ENCODE data around the gene CAPSL. TPM values are rescaled to one million over a fixed set of nuclear protein-coding genes. Genes with fewer than 3 reads are reported as not detected.
A peak's percentile ranks its signal among the peaks of the same experiment; 100 is the strongest.

The CAPSL gene
- total RNA-seq, 1 experiment from 2014 or later: not detected

DNA sequence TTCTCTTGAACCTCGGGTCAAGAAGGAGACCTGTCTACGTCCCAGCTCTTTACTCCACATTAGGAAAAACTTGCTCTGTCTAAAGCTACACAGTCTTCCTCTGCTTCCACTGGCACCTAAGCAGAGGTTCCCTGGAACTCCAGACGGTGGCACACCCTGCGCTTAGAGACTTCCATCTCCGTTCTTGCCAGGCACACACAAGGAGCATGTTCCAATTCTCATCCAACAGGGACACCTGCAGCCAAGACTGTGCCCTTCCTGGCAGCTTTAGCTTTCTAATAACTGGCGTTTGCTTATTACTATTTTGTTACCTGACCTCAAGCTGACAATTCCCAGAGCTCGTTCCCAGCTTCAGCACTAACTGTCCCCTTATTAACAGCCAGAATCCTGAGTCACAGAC, 16.0 kb downstream of the CAPSL start:
- H3K9me3 ChIP-seq (ENCODE audit: low read depth, low read length, poor library complexity, severe bottlenecking): no peaks in the 10 kb centered on the region
- intact Hi-C loops (cut with micrococcal nuclease; ENCODE audit: unreplicated experiment): loop anchor here (10.0 kb wide), 1 partner anchor 718 kb away; no protein-coding TSS in a partner anchor
- ChIA-PET POLR2A (ENCODE audit: low non-redundant PET) (no interaction called here), CTCF (no interaction called here)
- H3K4me3 ChIP-seq (ENCODE audit: low read depth, low read length, poor library complexity, severe bottlenecking): no peak overlapping the region
- DNase-seq (ENCODE audit: low spot score): peak; percentile 21
- H3K27me3 ChIP-seq (replicated peaks; ENCODE audit: insufficient read depth, low read depth, low read length, poor library complexity): no peaks in the 10 kb centered on the region
- H3K27ac ChIP-seq (ENCODE audit: low read depth, low read length, poor library complexity, severe bottlenecking): no peak overlapping the region
- no peak for TF ChIP-seq EZH2 (IDR thresholded peaks at IDR 0.05; ENCODE audit: borderline replicate concordance, low read depth, low read length, poor library complexity, severe bottlenecking)
- TF ChIP-seq, protein P1, sequence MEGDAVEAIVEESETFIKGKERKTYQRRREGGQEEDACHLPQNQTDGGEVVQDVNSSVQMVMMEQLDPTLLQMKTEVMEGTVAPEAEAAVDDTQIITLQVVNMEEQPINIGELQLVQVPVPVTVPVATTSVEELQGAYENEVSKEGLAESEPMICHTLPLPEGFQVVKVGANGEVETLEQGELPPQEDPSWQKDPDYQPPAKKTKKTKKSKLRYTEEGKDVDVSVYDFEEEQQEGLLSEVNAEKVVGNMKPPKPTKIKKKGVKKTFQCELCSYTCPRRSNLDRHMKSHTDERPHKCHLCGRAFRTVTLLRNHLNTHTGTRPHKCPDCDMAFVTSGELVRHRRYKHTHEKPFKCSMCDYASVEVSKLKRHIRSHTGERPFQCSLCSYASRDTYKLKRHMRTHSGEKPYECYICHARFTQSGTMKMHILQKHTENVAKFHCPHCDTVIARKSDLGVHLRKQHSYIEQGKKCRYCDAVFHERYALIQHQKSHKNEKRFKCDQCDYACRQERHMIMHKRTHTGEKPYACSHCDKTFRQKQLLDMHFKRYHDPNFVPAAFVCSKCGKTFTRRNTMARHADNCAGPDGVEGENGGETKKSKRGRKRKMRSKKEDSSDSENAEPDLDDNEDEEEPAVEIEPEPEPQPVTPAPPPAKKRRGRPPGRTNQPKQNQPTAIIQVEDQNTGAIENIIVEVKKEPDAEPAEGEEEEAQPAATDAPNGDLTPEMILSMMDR (conservative IDR thresholded peaks at IDR 0.05; ENCODE audit: low read depth, low read length): no peak
- peaks cover 4% of the 10 kb centered on the region for H3K4me1 ChIP-seq (ENCODE audit: insufficient read depth, low read length, poor library complexity, severe bottlenecking)
- H3K36me3 ChIP-seq (ENCODE audit: insufficient read depth, low read length, poor library complexity, severe bottlenecking): no peaks in the 10 kb centered on the region
- BruUV-seq (replicated peaks): no TSS peak

DNA sequence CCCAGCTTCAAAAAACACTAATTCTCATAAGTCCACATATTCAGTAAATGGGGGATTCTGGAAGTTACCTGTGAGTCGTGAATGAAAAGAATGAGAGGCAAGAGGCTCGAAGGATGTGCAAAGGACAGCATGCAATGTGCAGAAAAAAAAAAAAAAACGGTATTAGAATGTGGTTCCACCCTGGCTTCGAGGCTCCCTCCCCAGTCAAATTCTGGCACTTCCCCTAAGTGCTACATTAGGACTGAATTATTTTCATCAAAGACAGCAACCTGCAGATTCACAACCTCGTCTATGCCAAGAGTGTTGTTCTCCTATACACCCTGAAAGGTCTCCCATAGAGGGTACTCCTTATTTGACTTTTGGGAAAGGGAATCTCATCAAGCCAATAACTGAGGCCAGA, 16.5 kb downstream of the CAPSL start:
- Histone ChIP-seq H3K36me3 (ENCODE audit: insufficient read depth, low read length, poor library complexity, severe bottlenecking) (no peaks in the 10 kb centered on the region), H3K27ac (ENCODE audit: low read depth, low read length, poor library complexity, severe bottlenecking) (no peak overlapping the region), H3K4me1 (ENCODE audit: insufficient read depth, low read length, poor library complexity, severe bottlenecking) (peaks cover 4% of the 10 kb centered on the region), H3K27me3 (replicated peaks; ENCODE audit: insufficient read depth, low read depth, low read length, poor library complexity) (no peaks in the 10 kb centered on the region), H3K9me3 (ENCODE audit: low read depth, low read length, poor library complexity, severe bottlenecking) (no peaks in the 10 kb centered on the region), H3K4me3 (ENCODE audit: low read depth, low read length, poor library complexity, severe bottlenecking) (no peak overlapping the region)
- DNase-seq (ENCODE audit: low spot score): no peak
- ChIA-PET CTCF (no interaction called here), POLR2A (ENCODE audit: low non-redundant PET) (no interaction called here)
- intact Hi-C loops (cut with micrococcal nuclease; ENCODE audit: unreplicated experiment): loop anchor here (10.0 kb wide), 1 partner anchor 717 kb away; no protein-coding TSS in a partner anchor
- TF ChIP-seq, protein P1 (conservative IDR thresholded peaks at IDR 0.05; ENCODE audit: low read depth, low read length): no peak
- TF ChIP-seq EZH2 (IDR thresholded peaks at IDR 0.05; ENCODE audit: borderline replicate concordance, low read depth, low read length, poor library complexity, severe bottlenecking): no peak
- BruUV-seq (replicated peaks): no TSS peak

DNA sequence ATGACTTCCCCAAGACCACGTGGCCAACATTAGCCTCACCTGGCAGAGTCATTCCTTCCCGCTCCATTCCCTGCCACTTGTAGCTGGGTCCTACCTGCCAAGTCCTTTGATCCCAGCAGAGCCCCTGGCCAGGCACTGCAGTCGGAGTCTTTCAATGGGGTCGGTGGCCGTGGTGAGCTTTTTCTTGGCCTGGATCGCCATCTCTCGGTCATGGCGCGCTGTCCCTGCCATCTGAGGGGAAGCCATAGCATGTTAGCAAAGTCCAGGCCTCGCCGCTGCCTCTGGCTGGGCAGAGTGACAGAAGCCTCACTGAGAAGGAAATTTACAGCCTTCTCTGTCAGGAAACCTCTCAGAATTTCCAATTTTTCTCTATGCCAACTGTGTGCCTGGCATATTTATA, 17.5 kb downstream of the CAPSL start:
- H3K27me3 ChIP-seq (replicated peaks; ENCODE audit: insufficient read depth, low read depth, low read length, poor library complexity): no peaks in the 10 kb centered on the region
- no peak overlapping the region for H3K4me3 ChIP-seq (ENCODE audit: low read depth, low read length, poor library complexity, severe bottlenecking)
- ChIA-PET POLR2A (ENCODE audit: low non-redundant PET) (interaction anchor here (0.6 kb wide), 1 partner anchor 37 kb away, joined by 3 read pairs; no protein-coding TSS in a partner anchor), CTCF (no interaction called here)
- H3K36me3 ChIP-seq (ENCODE audit: insufficient read depth, low read length, poor library complexity, severe bottlenecking): no peaks in the 10 kb centered on the region
- H3K4me1 ChIP-seq (ENCODE audit: insufficient read depth, low read length, poor library complexity, severe bottlenecking): peaks cover under 1% of the 10 kb centered on the region
- H3K27ac ChIP-seq (ENCODE audit: low read depth, low read length, poor library complexity, severe bottlenecking): no peak overlapping the region
- no peaks in the 10 kb centered on the region for H3K9me3 ChIP-seq (ENCODE audit: low read depth, low read length, poor library complexity, severe bottlenecking)
- no peak for TF ChIP-seq EZH2 (IDR thresholded peaks at IDR 0.05; ENCODE audit: borderline replicate concordance, low read depth, low read length, poor library complexity, severe bottlenecking)
- TF ChIP-seq, protein P1 (conservative IDR thresholded peaks at IDR 0.05; ENCODE audit: low read depth, low read length): peak; percentile 47; the same call in 1 of the 2 replicates
- peak; percentile 21 for DNase-seq (ENCODE audit: low spot score)
- intact Hi-C loops (cut with micrococcal nuclease; ENCODE audit: unreplicated experiment): loop anchor here (10.0 kb wide), 1 partner anchor 716 kb away; no protein-coding TSS in a partner anchor
- no TSS peak for BruUV-seq (replicated peaks)

All from A673 (cell line).